ENCODE results near the gene NLK.

GRCh38 chr17:28045304-28045703, 2.8 kb downstream of the NLK start:
- TF ChIP-seq POLR2A (IDR thresholded peaks at IDR 0.05): no peak
- TF ChIP-seq, protein P1, sequence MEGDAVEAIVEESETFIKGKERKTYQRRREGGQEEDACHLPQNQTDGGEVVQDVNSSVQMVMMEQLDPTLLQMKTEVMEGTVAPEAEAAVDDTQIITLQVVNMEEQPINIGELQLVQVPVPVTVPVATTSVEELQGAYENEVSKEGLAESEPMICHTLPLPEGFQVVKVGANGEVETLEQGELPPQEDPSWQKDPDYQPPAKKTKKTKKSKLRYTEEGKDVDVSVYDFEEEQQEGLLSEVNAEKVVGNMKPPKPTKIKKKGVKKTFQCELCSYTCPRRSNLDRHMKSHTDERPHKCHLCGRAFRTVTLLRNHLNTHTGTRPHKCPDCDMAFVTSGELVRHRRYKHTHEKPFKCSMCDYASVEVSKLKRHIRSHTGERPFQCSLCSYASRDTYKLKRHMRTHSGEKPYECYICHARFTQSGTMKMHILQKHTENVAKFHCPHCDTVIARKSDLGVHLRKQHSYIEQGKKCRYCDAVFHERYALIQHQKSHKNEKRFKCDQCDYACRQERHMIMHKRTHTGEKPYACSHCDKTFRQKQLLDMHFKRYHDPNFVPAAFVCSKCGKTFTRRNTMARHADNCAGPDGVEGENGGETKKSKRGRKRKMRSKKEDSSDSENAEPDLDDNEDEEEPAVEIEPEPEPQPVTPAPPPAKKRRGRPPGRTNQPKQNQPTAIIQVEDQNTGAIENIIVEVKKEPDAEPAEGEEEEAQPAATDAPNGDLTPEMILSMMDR (IDR thresholded peaks at IDR 0.05): no peak
- no peak for TF ChIP-seq EP300 (IDR thresholded peaks at IDR 0.05)

All from sigmoid colon (tissue), 4 donors.